22Rv1 (cell line): ENCODE results near the gene PSMC5.
"Not testable (repeated sequence)": the region's sequence is repeated elsewhere in the genome, so short reads cannot be mapped to it uniquely, and the experiment has no call there.

Source experiments
- ZFX ChIP-seq: fragments of 450-650 bp; IDR thresholded peaks from 2 replicates; pipeline ENCODE4 v1.6.1; 2017; ENCODE audit warnings: antibody characterized with exemption, borderline replicate concordance
- TF ChIP-seq, protein P1 (sequence below): fragments of 450-650 bp; IDR thresholded peaks from 2 replicates; pipeline ENCODE4 v1.5.1; 2017; ENCODE audit warnings: mild to moderate bottlenecking

DNA sequence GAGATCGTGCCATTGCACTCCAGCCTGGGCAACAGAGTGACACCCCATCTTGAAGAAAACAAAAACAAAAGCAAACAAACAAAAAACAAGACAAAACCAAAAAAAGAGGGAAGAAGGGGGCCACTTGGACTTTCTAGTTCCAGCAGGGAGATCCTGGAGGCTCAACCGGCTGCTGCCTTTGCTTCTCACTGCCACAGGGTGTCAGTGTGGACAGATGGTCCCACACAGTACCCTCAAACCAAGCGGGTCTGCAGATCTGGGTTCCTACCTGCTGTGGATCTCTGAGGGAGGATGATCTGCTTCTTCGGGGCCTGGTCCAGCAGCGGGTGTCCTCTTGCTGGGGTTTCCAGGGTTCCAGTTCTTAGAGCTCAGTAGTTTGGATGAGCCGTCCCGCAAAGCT is 39.4 kb downstream of the PSMC5 start:
- TF ChIP-seq, protein P1, sequence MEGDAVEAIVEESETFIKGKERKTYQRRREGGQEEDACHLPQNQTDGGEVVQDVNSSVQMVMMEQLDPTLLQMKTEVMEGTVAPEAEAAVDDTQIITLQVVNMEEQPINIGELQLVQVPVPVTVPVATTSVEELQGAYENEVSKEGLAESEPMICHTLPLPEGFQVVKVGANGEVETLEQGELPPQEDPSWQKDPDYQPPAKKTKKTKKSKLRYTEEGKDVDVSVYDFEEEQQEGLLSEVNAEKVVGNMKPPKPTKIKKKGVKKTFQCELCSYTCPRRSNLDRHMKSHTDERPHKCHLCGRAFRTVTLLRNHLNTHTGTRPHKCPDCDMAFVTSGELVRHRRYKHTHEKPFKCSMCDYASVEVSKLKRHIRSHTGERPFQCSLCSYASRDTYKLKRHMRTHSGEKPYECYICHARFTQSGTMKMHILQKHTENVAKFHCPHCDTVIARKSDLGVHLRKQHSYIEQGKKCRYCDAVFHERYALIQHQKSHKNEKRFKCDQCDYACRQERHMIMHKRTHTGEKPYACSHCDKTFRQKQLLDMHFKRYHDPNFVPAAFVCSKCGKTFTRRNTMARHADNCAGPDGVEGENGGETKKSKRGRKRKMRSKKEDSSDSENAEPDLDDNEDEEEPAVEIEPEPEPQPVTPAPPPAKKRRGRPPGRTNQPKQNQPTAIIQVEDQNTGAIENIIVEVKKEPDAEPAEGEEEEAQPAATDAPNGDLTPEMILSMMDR: not testable (repeated sequence)
- TF ChIP-seq ZFX: not testable (repeated sequence)
